Nucleus accumbens (tissue), 56 donors: ENCODE measurements around the gene TBATA.

Experiments
- DNase-seq, 56 donors: peaks; one replicate each; lab custom pipeline; 2025; lab: John Stamatoyannopoulos, UW

Gene TBATA

DNA sequence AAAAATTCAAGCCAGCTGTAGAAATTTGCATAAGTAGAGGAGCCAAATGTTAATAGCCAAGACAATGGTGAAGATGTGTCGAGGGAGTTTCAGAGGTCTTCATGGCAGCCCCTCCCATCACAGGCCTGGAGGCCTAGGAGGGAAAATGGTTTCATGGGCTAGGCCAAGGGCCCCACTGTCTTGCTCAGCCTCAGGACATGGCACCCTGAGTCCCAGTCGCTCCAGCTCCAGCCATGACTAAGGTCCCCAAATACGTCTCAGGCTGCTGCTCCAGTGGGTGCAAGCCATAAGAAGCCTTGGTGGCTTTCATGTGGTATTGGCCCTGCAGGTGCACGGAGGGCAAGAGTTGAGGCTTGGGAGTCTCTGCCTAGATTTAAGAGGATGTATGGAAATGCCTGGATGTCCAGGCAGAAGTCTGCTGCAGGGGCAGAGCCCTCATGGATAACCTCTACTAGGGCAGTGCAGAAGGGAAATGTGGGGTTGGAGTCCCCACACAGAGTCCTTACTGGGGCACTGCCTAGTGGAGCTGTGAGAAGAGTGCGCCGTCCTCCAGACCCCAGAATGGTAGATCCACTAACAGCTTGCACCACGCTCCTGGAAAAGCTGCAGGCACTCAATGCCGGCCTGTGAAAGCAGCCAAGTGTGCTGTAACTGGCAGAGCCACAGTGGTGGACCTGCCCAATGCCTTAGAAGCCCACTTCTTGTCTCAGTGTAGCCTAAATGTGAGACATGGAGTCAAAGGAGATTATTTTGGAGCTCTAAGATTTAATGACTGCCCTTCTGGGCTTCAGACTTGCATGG is 19.2 kb downstream of the TBATA start:
- DNase-seq, result no peak

- no peak for DNase-seq
Observed at GRCh38 chr10:70763567-70763966, 21.6 kb downstream of the TBATA start.

DNA sequence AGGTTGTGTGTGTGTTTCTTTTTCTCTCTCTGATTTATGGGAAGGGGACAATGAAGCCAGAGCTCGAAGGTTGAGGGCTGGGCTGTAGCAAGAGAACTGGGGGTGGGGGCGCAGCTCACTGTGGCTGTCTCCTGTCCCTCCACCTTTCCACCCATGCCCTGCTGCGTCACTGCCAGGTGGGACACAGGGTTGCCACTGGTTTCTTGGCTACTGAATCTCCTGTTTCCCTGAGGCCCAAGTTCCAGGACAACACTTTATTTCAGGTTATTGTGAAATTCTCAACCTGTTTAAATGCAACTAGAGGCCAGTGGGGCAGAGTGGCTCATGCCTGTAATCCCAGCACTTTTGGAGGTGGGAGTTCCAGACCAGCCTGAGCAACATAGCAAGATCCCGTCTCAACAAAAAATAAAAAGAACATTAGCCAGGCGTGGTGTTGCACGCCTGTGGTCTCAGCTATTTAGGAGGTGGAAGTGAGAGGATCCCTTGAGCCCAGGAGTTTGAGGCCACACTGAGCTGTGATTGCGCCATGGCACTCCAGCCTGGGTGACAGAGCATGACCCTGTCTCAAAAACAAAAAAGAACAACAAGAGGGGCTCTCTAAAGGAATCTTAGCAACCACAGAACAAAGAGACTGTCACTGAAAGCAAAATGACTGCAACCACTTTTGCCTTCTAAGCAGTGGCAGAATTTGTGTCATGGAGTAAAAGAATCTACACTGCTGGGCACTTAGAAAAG is 22.6 kb downstream of the TBATA start:
- no peak for DNase-seq

DNA sequence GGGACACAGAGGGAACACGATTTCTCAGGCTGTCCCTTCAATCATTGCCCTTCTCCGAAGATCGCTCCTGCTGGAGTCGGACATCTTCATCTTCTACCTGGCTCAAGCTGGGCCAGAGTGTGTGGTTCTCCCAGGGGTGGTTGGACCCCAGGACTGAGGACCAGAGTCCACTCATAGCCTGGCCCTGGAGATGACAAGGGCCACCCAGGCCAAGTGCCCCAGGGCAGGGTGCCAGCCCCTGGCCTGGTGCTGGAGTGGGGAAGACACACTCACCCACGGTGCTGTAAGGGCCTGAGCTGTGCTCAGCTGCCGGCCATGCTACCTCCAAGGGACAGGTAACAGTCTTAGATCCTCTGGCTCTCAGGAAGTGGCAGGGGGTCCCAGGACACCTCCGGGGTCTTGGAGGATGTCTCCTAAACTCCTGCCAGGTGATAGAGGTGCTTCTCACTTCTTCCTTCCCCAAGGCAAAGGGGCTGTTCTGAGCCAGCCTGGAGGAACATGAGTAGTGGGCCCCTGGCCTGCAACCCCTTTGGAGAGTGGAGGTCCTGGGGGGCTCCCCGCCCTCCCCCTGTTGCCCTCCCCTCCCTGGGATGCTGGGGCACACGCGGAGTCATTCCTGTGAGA is 23.3 kb downstream of the TBATA start:
- DNase-seq, result no peak

DNA sequence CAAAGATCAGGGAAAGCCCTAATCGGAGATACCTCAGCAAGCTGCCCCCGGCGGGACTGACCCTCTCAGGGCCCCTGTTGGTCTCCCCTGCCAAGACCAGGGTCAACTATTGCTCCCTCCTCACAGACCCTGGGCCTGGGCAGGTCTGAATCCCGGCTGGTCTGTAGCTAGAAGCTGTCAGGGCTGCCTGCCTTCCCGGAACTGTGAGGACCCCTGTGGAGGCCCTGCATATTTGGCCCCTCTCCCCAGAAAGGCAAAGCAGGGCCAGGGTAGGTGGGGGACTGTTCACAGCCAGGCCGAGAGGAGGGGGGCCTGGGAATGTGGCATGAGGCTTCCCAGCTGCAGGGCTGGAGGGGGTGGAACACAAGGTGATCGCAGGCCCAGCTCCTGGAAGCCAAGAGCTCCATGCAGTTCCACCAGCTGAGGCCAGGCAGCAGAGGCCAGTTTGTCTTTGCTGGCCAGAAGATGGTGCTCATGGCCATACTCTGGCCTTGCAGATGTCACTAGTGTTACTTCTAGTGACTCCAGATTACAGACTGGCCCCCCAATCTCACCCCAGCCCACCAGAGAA is 24.1 kb downstream of the TBATA start:
- peak in 3 of 56 donors; percentile 6 to 15 (median 13) for DNase-seq

- DNase-seq, result no peak
Observed at GRCh38 chr10:70760271-70760787, 24.8 kb downstream of the TBATA start.

DNA sequence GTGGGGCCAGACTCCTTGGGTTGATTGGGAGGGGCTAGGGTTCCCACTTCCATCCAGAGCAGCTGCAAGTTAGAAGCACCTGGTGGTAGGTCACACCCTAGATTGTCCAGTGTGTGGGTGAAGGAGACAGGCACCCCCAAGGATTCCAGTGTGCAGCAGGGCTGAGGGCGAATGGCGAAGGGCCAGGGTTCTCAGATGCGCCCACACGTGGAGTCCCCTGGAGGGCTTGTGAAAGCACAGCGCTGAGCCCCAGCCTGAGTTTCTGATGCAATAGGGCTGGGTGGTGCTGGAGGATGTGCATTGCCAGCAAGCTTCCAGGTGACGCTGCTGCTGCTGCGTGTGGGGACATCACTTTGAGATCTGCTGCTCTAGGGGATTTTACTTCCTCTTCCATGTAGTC is 25.4 kb downstream of the TBATA start:
- no peak for DNase-seq

- DNase-seq, result peak in 49 of 56 donors; percentile 14 to 89 (median 52)
Observed at GRCh38 chr10:70758757-70759514, 26.2 kb downstream of the TBATA start.

DNA sequence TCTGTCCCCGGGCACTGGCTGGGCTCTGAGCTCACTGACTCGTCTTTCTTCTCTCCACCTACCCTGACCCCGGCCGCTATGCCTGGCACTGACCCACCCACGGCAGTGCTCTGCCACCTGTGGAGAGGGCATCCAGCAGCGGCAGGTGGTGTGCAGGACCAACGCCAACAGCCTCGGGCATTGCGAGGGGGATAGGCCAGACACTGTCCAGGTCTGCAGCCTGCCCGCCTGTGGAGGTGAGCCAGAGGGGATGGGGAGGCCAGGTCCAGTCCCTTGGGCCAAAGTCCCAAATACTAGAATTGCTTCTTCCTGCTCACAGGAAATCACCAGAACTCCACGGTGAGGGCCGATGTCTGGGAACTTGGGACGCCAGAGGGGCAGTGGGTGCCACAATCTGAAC is 27.3 kb downstream of the TBATA start:
- DNase-seq, result no peak

GRCh38 chr10:70756700-70757360 is 28.3 kb downstream of the TBATA start:
- DNase-seq, result no peak

GRCh38 chr10:70753841-70754621 is 31.1 kb downstream of the TBATA start:
- no peak for DNase-seq

DNA sequence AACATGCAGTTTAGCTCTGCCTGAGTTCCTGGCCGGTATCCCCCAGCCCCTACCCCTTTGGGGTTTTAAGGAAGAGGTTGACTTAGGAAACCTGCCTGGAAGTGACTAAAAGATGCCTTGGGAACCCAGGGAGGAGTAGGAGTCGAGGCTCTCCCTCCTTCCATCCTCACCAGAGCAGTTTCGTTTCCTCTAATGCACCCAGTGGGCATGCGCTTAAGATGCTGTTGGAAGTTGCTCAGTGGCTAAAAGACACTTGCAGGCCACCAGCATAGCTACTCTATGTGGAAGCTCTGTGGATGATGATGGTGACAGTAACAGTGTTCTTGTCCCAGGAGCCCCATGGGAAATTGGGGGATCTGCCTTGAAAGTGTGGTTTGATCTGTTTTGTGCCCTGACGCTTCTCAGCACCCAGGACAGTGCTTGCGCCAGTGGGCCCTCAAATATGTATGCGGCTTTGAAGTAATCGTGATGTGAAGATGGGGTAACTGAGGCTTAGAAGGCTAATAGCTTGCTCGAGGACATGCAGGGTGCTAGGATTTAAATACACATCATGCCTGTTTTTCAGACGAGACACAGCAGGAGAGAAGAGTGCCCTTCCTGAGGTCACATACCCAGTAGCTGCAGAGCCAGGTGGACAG is 32.0 kb downstream of the TBATA start:
- no peak for DNase-seq

DNA sequence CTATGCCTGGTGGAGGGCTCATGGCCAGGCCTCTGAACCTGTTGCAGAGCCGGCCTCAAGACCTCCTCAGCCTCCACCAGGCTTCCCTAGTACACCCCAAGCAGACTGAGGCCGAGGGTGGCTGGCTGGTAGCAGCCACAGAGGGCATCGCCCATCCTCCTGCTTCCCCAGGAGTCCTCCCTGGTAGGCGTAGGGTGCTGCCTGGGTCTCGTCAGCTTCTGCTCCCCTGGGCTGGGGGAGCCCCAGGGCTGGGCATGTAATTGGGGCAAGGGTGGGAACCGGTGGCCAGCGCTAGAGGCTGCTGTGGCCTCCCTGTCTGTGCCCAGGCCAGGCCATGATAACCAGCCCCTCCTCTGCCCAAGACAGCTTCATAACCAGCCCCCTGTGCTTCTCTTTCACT is 32.6 kb downstream of the TBATA start:
- DNase-seq, result no peak

DNA sequence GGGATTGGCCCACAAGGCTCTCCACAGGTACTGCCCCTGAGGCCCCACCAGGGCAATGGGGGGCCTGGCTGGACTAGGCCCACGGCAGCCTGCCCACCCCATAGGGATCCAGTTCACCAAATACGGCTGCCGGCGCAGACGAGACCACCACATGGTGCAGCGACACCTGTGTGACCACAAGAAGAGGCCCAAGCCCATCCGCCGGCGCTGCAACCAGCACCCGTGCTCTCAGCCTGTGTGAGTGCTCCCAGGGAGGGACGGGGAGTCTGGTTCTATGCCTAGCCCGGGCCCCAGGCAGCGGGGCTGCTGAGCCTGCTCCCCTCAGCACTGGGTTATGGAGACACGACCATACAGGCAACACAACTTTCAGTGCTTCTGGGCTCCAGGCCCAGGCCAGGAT is 33.2 kb downstream of the TBATA start:
- DNase-seq, result no peak

GRCh38 chr10:70751356-70751755 is 33.8 kb downstream of the TBATA start:
- no peak for DNase-seq

DNA sequence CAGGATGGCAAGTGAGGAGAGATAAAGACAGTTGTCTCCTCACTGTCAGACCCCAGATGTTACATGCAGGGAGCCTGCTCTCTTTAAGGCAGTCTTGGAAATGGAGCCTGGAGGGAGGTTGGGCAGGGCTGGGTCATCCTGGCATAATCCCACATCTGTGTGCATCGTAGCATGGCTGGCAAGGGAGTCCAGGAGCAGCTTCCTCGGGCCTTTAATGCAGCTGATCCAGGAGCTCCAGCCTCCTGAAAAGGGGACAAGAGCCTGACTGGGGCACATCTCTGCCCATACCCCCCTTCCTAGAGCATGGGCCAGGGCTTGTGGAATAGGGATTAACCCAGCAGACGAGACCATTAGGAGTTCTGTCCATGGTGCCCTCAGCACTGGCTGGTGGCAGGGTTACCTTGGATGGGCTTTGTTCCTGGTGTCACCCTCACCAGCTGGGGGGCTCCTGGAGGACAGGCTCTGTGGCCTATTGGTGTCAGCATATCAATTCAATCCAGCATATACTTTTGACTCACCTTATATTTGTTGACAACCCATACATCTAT is 34.9 kb downstream of the TBATA start:
- no peak for DNase-seq

GRCh38 chr10:70749756-70750155 is 35.4 kb downstream of the TBATA start:
- no peak for DNase-seq
